ENCODE results near the gene CEP63.

Gene CEP63

GRCh38 chr3:134457376-134458074, 28.3 kb upstream of the CEP63 start:
- DNase-seq (ENCODE audit: low spot score), result no peak
- in situ Hi-C loops (cut with MboI; ENCODE audit: low pct_unique_long_range_greater_than_20kb, low sequenced_read_pairs, unreplicated experiment), result loop anchor here (25.0 kb wide), 1 partner anchor 520 kb away; no protein-coding TSS in a partner anchor
- no peak for TF ChIP-seq CTCF (IDR thresholded peaks at IDR 0.05; ENCODE audit: extremely low read depth, insufficient read depth, missing control alignments)

- in situ Hi-C loops (cut with MboI; ENCODE audit: low pct_unique_long_range_greater_than_20kb, low sequenced_read_pairs, unreplicated experiment), result loop anchor here (25.0 kb wide), 1 partner anchor 521 kb away; no protein-coding TSS in a partner anchor
- TF ChIP-seq CTCF (IDR thresholded peaks at IDR 0.05; ENCODE audit: extremely low read depth, insufficient read depth, missing control alignments), result no peak
- DNase-seq (ENCODE audit: low spot score), result no peak
Measured at GRCh38 chr3:134458406-134458945, 27.4 kb upstream of the CEP63 start.

GRCh38 chr3:134459562-134459961, 26.3 kb upstream of the CEP63 start:
- in situ Hi-C loops (cut with MboI; ENCODE audit: low pct_unique_long_range_greater_than_20kb, low sequenced_read_pairs, unreplicated experiment), result loop anchor here (25.0 kb wide), 1 partner anchor 522 kb away; no protein-coding TSS in a partner anchor
- no peak for TF ChIP-seq CTCF (IDR thresholded peaks at IDR 0.05; ENCODE audit: extremely low read depth, insufficient read depth, missing control alignments)
- no peak for DNase-seq (ENCODE audit: low spot score)

- TF ChIP-seq CTCF (IDR thresholded peaks at IDR 0.05; ENCODE audit: extremely low read depth, insufficient read depth, missing control alignments), result no peak
- DNase-seq (ENCODE audit: low spot score), result no peak
- in situ Hi-C loops (cut with MboI; ENCODE audit: low pct_unique_long_range_greater_than_20kb, low sequenced_read_pairs, unreplicated experiment), result loop anchor here (25.0 kb wide), 1 partner anchor 524 kb away; no protein-coding TSS in a partner anchor
Measured at GRCh38 chr3:134460965-134461364, 24.9 kb upstream of the CEP63 start.

- in situ Hi-C loops (cut with MboI; ENCODE audit: low pct_unique_long_range_greater_than_20kb, low sequenced_read_pairs, unreplicated experiment), result loop anchor here (25.0 kb wide), 1 partner anchor 525 kb away; no protein-coding TSS in a partner anchor
- no peak for DNase-seq (ENCODE audit: low spot score)
- TF ChIP-seq CTCF (IDR thresholded peaks at IDR 0.05; ENCODE audit: extremely low read depth, insufficient read depth, missing control alignments), result no peak
Measured at GRCh38 chr3:134462331-134462941, 23.4 kb upstream of the CEP63 start.

GRCh38 chr3:134463676-134464063, 22.2 kb upstream of the CEP63 start:
- no peak for DNase-seq (ENCODE audit: low spot score)
- TF ChIP-seq CTCF (IDR thresholded peaks at IDR 0.05; ENCODE audit: extremely low read depth, insufficient read depth, missing control alignments), result no peak
- in situ Hi-C loops (cut with MboI; ENCODE audit: low pct_unique_long_range_greater_than_20kb, low sequenced_read_pairs, unreplicated experiment), result loop anchor here (25.0 kb wide), 1 partner anchor 526 kb away; no protein-coding TSS in a partner anchor
